NCI-H2171 (cell line): ENCODE measurements around the gene SGK1.
"Not testable (repeated sequence)": the region's sequence is repeated elsewhere in the genome, so short reads cannot be mapped to it uniquely, and the experiment has no call there.

Experiments
- DNase-seq: peaks from one replicate; lab custom pipeline; 2025; lab: John Stamatoyannopoulos, UW

Gene SGK1

DNA sequence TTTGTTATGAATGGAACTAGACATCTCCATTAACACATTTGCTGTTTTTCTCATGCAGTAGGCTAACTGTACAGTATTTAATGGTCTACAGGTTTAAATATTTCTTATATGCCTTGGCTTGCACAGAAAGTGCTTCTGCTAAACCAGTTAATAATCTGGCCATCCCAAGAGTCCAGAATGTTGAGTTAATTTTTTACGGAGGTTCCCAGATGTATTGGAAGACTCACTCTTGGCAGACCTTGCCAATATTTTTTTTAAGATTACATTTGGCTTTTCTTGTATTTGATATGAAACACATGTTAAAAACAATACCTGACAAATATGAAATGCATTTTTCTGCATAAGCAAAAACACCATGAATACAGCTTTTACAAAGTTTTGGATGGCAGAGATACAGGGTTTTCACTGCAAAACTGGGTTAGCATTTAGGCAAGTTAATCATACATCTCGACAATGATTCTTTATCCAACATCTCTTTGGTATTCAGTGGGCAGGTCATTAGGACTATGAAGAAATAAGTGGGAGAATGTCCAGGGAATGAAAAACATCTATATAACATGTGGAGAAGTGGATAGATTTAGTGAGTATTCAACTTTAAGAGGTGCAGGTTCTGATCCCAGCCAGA is 94.0 kb downstream of the SGK1 start:
- no peak for DNase-seq

DNA sequence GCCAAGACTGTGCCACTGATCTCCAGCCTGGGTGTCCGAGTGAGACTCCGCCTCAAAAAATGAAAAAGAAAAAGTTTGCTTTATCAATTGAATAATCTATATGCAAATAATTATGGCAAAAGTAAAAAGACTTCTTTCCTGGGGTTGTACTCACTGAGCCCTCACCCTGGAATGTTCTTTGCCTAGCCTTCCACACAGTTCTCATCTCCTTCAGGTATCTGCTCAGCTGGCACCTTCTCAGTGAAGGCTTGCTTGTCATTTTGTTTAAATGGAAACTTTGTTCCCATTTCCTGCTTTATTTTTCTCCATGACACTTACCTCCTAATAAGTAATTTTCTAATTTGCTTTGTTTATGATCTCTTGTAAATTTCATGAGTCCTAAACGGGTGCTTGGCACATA is 96.7 kb downstream of the SGK1 start:
- DNase-seq = no peak

GRCh38 chr6:134217798-134218140 is 100.1 kb downstream of the SGK1 start:
- no peak for DNase-seq

DNA sequence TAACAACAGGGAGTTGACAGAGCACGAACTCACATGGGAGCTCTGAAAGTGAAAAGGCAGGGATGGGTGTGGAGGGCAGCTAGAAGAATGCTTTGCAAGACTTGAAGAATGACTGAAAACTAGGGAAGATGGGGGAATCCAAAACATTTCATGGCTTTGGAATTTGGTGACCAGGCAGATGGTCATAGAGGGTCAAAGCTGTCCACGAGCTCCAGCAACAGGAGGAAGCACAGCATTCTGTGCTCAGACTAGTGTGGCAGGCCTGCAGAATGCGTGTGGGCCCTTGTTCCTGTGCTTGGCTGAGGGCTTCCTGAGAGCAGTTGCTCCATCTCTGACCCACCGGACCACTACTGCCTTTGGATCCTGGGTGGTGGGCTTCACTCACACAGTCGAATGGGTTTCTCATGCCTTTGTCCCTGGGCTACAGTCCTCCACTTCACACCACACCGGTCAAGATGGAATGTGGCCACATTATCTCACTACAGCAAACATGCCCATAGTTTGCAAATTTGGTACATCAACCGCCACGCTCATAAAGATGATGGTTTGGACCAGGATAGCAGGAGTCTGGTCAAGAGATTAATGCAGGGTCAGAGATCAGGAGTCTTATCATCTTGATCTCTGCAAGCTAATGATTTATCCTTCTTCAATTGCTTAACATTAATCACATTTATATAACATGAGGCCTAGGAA is 100.7 kb downstream of the SGK1 start:
- no peak for DNase-seq

DNA sequence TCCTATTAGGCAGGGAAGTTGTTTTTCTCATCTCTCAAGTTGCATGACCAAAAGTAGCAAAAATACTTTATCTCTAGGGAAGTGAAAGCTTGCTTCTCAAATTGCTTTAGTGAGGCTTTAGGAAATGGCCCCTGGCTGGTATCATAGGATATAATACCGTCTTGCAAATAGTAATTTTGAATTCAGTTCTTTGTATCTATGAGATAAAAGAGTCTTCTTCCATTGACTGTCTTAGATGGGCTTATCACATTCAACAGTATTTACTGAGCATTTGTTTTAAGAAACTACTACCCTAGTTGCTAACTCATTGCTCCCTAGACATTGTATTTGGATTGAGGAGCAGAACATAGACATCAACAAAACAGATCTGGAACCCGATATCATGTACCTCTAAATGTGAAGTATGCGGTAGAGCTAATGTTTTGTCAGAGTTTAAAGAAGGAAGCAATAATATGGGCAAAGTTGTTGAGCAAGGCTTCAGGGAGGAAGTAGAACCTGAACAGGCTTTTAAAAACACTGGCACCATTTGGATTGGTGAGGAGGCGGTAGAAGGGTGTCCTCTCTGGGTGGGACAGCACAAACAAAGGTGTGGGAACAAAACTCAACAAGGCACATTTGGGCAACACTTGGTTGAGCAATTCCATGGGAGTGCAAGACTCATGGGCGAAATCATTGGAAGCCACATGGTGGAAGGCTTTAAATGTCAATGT is 101.5 kb downstream of the SGK1 start:
- no peak for DNase-seq

GRCh38 chr6:134213410-134213809 is 104.5 kb downstream of the SGK1 start:
- DNase-seq = not testable (repeated sequence)

GRCh38 chr6:134211297-134211696 is 106.6 kb downstream of the SGK1 start:
- no peak for DNase-seq

- DNase-seq = no peak
Observed at GRCh38 chr6:134207421-134207820, 110.5 kb downstream of the SGK1 start.

- no peak for DNase-seq
Observed at GRCh38 chr6:134205366-134205765, 112.5 kb downstream of the SGK1 start.

- DNase-seq = not testable (repeated sequence)
Observed at GRCh38 chr6:134204759-134205158, 113.2 kb downstream of the SGK1 start.

- DNase-seq = no peak
Observed at GRCh38 chr6:134204031-134204430, 113.9 kb downstream of the SGK1 start.

DNA sequence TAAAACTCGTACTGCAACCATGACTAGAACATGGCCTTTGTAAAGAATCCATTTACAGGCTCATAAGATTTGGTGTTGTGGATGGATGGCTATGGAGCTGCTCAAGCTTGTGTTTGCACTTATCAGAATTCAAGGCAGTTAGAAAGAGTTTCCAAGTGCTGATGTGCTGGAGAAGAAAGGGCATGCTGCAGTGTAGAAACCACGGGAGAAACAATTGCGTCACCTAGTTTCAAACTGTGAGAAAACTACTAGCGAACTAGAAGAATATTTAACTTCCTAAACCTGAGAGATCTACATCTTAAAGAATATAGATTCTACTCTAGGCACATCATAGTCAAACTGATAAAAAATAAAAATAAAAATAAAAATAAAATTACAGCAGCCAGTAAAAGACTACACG is 116.2 kb downstream of the SGK1 start:
- no peak for DNase-seq

DNA sequence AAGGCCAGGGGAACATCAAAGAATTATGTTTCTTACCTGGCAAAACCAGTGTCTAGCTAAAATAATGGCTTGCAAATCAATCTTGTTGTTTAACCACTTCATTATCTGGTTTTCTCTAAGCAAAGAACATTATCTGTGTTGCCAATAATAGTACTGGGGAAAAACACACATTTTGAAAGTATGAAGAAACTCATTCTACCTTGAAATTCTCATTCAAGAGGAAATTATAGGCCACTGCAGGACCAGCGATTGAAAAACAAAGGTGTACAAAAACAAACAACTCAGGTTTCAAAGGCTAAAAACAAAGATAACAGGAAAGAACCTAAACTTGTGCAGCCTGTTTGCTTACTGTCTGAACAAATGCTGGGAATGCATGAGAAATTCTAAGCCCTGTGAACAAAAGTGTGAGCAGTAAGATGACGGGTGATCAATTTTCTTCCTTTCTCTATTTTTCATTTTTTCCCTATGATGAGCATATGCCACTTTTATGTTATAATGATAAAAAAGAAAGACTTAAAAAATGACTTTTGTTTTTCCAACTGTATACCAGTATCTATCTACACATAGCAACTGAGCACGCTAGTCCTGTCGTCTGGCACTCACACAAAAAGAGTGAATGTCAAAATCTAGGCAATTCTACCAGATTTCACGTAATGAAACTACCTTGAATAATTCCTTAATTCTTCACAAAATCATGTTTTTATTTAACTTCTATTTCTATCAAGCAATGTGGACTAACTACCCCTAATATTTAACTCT is 117.9 kb downstream of the SGK1 start:
- no peak for DNase-seq

DNA sequence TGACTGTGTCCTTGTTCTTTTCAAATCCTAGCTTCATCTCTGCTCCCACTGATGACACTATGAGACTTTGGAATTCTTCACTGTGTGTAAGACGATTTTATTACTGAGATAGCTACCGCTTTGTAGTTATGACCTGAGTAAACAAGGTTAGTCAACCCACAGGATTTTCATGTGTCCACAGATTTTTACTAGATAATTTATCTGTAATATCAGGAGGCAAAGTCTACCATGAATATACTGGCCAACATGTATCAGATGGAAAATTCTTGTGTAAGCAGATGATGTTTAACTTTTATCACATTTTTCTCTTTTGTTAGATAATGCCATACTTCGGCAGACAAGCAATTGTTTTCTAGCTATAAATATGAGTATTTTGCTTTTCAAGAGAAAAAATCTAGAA is 119.8 kb downstream of the SGK1 start:
- DNase-seq = no peak

DNA sequence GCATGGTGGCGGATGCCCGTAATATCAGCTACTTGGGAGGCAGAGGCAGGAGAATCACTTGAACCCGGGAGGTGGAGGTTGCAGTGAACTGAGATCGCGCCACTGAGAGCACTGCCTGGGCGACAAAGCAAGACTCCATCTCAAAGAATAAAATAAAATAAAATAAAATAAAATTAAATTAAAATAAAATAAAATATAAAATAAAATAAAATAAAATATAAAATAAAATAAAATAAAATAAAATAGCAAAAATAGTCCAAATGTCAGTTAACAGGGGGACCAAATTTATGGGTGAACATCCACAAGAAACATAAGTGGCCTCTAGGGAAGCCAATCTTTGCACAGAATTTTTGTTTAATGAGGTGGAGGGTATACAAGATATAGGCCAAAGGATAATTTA is 120.2 kb downstream of the SGK1 start:
- DNase-seq = not testable (repeated sequence)

- DNase-seq = no peak
Observed at GRCh38 chr6:134196568-134197193, 121.2 kb downstream of the SGK1 start.

DNA sequence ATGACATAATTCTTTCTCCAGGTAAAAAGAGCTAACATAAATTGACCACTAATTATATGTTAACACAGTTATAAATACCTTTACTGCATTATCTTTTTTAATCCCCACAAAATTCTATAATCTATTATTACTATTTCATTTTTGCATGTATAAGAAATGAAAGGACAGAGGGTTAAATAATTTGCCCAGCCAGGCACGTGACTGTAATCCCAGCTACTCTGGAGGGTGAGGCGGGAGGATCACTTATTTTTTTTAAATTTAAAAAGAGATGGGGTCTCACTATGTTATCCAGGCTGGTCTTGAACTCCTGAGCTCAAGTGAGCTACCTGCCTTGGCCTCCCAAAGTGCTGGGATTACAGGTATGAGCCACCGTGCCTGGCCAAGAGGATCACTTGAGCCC is 121.9 kb downstream of the SGK1 start:
- DNase-seq = no peak

GRCh38 chr6:134195164-134195906 is 122.6 kb downstream of the SGK1 start:
- no peak for DNase-seq

DNA sequence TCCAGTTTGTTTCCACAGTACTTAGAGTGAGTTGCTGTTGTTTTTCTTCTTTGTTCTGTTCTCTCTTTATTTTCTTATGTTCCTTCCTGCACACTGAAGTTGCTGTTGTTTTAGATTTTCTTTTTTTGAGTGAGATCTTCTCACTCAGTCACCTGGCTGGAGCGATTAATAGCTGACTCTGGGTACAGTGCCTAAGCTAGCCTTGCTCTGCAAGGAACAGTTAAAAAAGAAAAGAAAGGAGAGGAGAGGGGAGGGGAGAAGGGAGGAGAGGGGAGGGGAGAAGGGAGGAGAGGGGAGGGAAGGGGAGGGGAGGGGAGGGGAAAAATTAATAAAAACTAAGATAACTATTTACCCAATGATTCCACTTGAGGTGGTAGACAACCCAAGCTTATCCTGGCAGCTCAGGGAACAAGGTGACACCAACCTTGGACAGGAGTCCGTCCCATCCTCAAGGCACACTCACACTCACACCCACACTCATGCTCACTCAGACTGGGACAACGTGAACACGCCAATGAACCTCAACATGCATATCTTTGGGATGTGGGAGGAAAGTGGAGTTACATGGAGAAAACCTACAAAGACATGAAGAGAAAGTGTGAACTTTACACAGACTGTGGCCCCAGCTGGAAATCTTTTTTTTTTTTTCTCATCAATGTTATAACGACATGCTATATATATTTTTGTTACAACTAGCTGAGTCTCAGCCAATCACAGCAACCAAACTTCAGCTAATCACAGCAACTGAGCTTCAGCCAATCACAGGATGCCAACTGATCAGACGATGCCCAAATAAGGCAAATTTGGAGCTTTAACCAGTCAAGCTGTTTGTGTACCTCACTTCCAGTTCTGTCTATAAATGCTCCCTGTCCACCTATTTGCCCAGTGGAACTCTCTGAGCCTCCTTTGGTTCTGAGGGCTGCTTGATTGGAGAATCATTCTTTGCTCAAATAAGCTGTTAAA is 124.1 kb downstream of the SGK1 start:
- DNase-seq = no peak

- DNase-seq = not testable (repeated sequence)
Observed at GRCh38 chr6:134192609-134193008, 125.3 kb downstream of the SGK1 start.
